Measurements from ENCODE around the gene MBNL1. TPM values are rescaled to one million over a fixed set of nuclear protein-coding genes. Genes with fewer than 3 reads are reported as not detected.
A peak's percentile ranks its signal among the peaks of the same experiment; 100 is the strongest.

MBNL1 gene
- total RNA-seq, 1 donor from 2014 or later = 229 TPM

GRCh38 chr3:152293347-152294006 is 24.7 kb downstream of the MBNL1 start:
- ATAC-seq (no peak), DNase-seq (no peak)
- intact Hi-C loops (cut with DNase I) = no loop called here
- no peaks in the 10 kb centered on the region for H3K27me3 ChIP-seq
- H3K9me3 ChIP-seq = no peaks in the 10 kb centered on the region
- H3K36me3 ChIP-seq = no peaks in the 10 kb centered on the region
- H3K4me1 ChIP-seq = peaks cover 74% of the 10 kb centered on the region
- TF ChIP-seq CTCF (IDR thresholded peaks at IDR 0.05) = no peak
- no peak overlapping the region for H3K27ac ChIP-seq
- H3K4me3 ChIP-seq = no peak overlapping the region

GRCh38 chr3:152295344-152295743 is 26.6 kb downstream of the MBNL1 start:
- H3K27me3 ChIP-seq = no peaks in the 10 kb centered on the region
- peaks cover 10% of the 10 kb centered on the region for H3K36me3 ChIP-seq
- no peak overlapping the region for H3K4me3 ChIP-seq
- H3K4me1 ChIP-seq = peaks cover 78% of the 10 kb centered on the region
- H3K9me3 ChIP-seq = no peaks in the 10 kb centered on the region
- no peak for TF ChIP-seq CTCF (IDR thresholded peaks at IDR 0.05)
- peak overlapping the region; percentile 28 for H3K27ac ChIP-seq
- no peak for ATAC-seq
- intact Hi-C loops (cut with DNase I) = no loop called here
- no peak for DNase-seq

- Histone ChIP-seq H3K9me3 (no peaks in the 10 kb centered on the region), H3K27ac (peak overlapping the region; percentile 28), H3K4me1 (peaks cover 83% of the 10 kb centered on the region), H3K4me3 (no peak overlapping the region), H3K36me3 (peaks cover 15% of the 10 kb centered on the region), H3K27me3 (no peaks in the 10 kb centered on the region)
- DNase-seq (no peak), ATAC-seq (no peak)
- no peak for TF ChIP-seq CTCF (IDR thresholded peaks at IDR 0.05)
- intact Hi-C loops (cut with DNase I) = no loop called here
Observed at GRCh38 chr3:152295806-152296205, 27.1 kb downstream of the MBNL1 start.

- Histone ChIP-seq H3K9me3 (no peaks in the 10 kb centered on the region), H3K27me3 (no peaks in the 10 kb centered on the region), H3K4me3 (no peak overlapping the region), H3K27ac (no peak overlapping the region), H3K36me3 (peaks cover 20% of the 10 kb centered on the region), H3K4me1 (peaks cover 86% of the 10 kb centered on the region)
- ATAC-seq (no peak), DNase-seq (no peak)
- TF ChIP-seq CTCF (IDR thresholded peaks at IDR 0.05) = no peak
- intact Hi-C loops (cut with DNase I) = no loop called here
Observed at GRCh38 chr3:152296382-152296781, 27.7 kb downstream of the MBNL1 start.

DNA sequence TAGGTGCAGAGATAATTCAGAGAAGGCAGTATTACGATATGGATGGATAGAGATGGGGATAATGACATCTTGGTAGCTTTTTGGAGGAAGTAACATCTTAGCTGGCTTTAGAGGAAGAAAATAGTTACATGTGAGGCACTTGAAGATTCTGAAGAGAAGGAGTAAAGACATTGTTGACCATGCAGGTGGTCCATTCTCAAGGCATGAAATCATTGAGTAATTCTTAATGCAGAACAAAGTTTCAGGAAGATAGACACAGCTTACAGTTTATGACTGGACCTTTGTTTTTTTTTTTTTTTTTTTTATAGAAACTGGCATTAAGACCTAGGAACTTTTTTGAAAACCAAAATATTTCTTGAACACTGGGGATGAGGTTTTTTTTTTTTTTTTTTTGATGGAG is 28.2 kb downstream of the MBNL1 start:
- ATAC-seq (no peak), DNase-seq (no peak)
- TF ChIP-seq CTCF (IDR thresholded peaks at IDR 0.05) = no peak
- intact Hi-C loops (cut with DNase I) = no loop called here
- Histone ChIP-seq H3K9me3 (no peaks in the 10 kb centered on the region), H3K27ac (no peak overlapping the region), H3K4me3 (no peak overlapping the region), H3K36me3 (peaks cover 22% of the 10 kb centered on the region), H3K4me1 (peaks cover 86% of the 10 kb centered on the region), H3K27me3 (no peaks in the 10 kb centered on the region)

All from upper lobe of right lung (tissue), 1 donor.